Measurements from ENCODE around the gene KCTD2. TPM values are rescaled to one million over a fixed set of nuclear protein-coding genes. Genes with fewer than 3 reads are reported as not detected.

KCTD2 gene
- total and polyA plus RNA-seq, 9 of the 15 experiments (the other 6 are each of a cell fraction or from before 2014, with no cell fraction given): 1.7 to 32.9 (median 15.8) TPM

GRCh38 chr17:75034236-75034908, 12.7 kb upstream of the KCTD2 start (continued):
- TF ChIP-seq CSDE1 (IDR thresholded peaks at IDR 0.05) (0 out of 4 replicates have a peak, but pooled peaks of 1 of the 2 experiments have one; percentile 15), NUFIP1 (IDR thresholded peaks at IDR 0.05; ENCODE audit: partially characterized antibody) (peak; percentile 64), SP2 (IDR thresholded peaks at IDR 0.05; ENCODE audit: extremely low read depth, low read depth, low read length, poor library complexity, severe bottlenecking) (no peak), ELF1 (tag; IDR thresholded peaks at IDR 0.05) (no peak), STAT5B (CRISPR knock-in tag; IDR thresholded peaks at IDR 0.05) (no peak), SMARCA4 (IDR thresholded peaks at IDR 0.05) (no peak; the same call in 1 of the 2 replicates), RFX5 (IDR thresholded peaks at IDR 0.05; ENCODE audit: low read depth, low read length) (peak; percentile 55; the same call in 1 of the 2 replicates), RNF219 (CRISPR knock-in tag; IDR thresholded peaks at IDR 0.05) (no peak), THAP12 (CRISPR knock-in tag; IDR thresholded peaks at IDR 0.05) (peak; percentile 41; the same call in 1 of the 2 replicates), ZNF695 (CRISPR knock-in tag; IDR thresholded peaks at IDR 0.05) (no peak), SRSF9 (IDR thresholded peaks at IDR 0.05; ENCODE audit: borderline replicate concordance, low read depth, low read length) (no peak), TSC22D4 (tag; IDR thresholded peaks at IDR 0.05) (no peak), PTBP1 (IDR thresholded peaks at IDR 0.05; ENCODE audit: low read depth, low read length) (no peak), ID3 (CRISPR knock-in tag; IDR thresholded peaks at IDR 0.05) (no peak), ID3 (tag; IDR thresholded peaks at IDR 0.05) (peak; percentile 89), BCOR (IDR thresholded peaks at IDR 0.05) (peak; percentile 86), ZNF174 (CRISPR knock-in tag; IDR thresholded peaks at IDR 0.05) (no peak), BRD4 (IDR thresholded peaks at IDR 0.05) (peak; percentile 57)
- TF ChIP-seq, protein P1, sequence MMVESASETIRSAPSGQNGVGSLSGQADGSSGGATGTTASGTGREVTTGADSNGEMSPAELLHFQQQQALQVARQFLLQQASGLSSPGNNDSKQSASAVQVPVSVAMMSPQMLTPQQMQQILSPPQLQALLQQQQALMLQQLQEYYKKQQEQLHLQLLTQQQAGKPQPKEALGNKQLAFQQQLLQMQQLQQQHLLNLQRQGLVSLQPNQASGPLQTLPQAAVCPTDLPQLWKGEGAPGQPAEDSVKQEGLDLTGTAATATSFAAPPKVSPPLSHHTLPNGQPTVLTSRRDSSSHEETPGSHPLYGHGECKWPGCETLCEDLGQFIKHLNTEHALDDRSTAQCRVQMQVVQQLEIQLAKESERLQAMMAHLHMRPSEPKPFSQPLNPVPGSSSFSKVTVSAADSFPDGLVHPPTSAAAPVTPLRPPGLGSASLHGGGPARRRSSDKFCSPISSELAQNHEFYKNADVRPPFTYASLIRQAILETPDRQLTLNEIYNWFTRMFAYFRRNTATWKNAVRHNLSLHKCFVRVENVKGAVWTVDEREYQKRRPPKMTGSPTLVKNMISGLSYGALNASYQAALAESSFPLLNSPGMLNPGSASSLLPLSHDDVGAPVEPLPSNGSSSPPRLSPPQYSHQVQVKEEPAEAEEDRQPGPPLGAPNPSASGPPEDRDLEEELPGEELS (CRISPR knock-in tag; IDR thresholded peaks at IDR 0.05; ENCODE audit: borderline replicate concordance): peak; percentile 81; the same call in 1 of the 2 replicates
- TF ChIP-seq, protein P2, sequence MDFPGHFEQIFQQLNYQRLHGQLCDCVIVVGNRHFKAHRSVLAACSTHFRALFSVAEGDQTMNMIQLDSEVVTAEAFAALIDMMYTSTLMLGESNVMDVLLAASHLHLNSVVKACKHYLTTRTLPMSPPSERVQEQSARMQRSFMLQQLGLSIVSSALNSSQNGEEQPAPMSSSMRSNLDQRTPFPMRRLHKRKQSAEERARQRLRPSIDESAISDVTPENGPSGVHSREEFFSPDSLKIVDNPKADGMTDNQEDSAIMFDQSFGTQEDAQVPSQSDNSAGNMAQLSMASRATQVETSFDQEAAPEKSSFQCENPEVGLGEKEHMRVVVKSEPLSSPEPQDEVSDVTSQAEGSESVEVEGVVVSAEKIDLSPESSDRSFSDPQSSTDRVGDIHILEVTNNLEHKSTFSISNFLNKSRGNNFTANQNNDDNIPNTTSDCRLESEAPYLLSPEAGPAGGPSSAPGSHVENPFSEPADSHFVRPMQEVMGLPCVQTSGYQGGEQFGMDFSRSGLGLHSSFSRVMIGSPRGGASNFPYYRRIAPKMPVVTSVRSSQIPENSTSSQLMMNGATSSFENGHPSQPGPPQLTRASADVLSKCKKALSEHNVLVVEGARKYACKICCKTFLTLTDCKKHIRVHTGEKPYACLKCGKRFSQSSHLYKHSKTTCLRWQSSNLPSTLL (IDR thresholded peaks at IDR 0.05): 0 out of 2 replicates have a peak, but pooled peaks have one; percentile 14
